Measurements from ENCODE around the gene ARL10. TPM values are rescaled to one million over a fixed set of nuclear protein-coding genes. Genes with fewer than 3 reads are reported as not detected.

Gene ARL10
- total RNA-seq, 1 donor from 2014 or later: 14.5 TPM

DNA sequence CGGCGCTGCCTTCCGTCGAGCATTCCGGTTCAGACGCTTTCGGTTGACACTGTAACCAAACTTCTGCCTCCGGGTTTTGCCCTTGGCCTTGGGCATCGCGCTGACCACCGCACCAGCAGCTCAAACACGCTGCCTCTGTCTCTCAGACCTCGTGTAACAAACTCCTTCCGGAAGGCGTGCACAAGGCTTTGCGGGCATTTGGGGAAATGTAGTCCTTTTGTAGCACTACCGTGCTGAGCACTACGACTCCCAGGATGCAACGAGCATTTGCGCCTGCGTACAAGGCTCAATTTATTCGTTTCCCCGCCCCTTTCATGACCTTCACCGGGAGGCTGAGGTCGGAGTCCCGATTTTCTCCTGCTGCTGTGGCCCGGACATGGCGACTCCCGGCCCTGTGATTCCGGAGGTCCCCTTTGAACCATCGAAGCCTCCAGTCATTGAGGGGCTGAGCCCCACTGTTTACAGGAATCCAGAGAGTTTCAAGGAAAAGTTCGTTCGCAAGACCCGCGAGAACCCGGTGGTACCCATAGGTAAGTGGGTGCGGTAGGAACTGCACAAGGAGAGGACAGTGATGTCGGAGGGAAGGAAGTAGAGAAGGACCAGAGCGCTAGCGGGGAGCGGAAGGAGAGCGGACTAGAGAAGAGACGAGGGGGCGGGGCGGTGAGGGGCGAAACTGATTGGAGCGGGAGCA, 23.3 kb downstream of the ARL10 start, which contains the start of the genes HIGD2A and NOP16:
HIGD2A (plus strand) TSS at position 308 of the 691 bp plus-strand sequence; CDS start at position 377, 69 bp downstream.
NOP16 (minus strand) TSS at position 155 of the 691 bp plus-strand sequence; CDS start at position 96, 59 bp downstream.
- Mint-ChIP-seq H3K27me3 (ENCODE audit: unreplicated experiment) (peaks cover 5% of the 10 kb centered on the region), H3K9me3 (ENCODE audit: unreplicated experiment) (no peaks in the 10 kb centered on the region), H3K4me1 (ENCODE audit: unreplicated experiment) (peaks cover 14% of the 10 kb centered on the region), H3K36me3 (ENCODE audit: low read depth, unreplicated experiment) (peaks cover 11% of the 10 kb centered on the region), H3K4me3 (ENCODE audit: unreplicated experiment) (peak within 1 kb of the TSS; percentile 98), H3K27ac (ENCODE audit: unreplicated experiment) (peak within 1 kb of the TSS; percentile 96)
- peak; percentile 95 for DNase-seq (ENCODE audit: low spot score)
- TF ChIP-seq, protein P1, sequence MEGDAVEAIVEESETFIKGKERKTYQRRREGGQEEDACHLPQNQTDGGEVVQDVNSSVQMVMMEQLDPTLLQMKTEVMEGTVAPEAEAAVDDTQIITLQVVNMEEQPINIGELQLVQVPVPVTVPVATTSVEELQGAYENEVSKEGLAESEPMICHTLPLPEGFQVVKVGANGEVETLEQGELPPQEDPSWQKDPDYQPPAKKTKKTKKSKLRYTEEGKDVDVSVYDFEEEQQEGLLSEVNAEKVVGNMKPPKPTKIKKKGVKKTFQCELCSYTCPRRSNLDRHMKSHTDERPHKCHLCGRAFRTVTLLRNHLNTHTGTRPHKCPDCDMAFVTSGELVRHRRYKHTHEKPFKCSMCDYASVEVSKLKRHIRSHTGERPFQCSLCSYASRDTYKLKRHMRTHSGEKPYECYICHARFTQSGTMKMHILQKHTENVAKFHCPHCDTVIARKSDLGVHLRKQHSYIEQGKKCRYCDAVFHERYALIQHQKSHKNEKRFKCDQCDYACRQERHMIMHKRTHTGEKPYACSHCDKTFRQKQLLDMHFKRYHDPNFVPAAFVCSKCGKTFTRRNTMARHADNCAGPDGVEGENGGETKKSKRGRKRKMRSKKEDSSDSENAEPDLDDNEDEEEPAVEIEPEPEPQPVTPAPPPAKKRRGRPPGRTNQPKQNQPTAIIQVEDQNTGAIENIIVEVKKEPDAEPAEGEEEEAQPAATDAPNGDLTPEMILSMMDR (IDR thresholded peaks at IDR 0.05; ENCODE audit: unreplicated experiment): no peak

DNA sequence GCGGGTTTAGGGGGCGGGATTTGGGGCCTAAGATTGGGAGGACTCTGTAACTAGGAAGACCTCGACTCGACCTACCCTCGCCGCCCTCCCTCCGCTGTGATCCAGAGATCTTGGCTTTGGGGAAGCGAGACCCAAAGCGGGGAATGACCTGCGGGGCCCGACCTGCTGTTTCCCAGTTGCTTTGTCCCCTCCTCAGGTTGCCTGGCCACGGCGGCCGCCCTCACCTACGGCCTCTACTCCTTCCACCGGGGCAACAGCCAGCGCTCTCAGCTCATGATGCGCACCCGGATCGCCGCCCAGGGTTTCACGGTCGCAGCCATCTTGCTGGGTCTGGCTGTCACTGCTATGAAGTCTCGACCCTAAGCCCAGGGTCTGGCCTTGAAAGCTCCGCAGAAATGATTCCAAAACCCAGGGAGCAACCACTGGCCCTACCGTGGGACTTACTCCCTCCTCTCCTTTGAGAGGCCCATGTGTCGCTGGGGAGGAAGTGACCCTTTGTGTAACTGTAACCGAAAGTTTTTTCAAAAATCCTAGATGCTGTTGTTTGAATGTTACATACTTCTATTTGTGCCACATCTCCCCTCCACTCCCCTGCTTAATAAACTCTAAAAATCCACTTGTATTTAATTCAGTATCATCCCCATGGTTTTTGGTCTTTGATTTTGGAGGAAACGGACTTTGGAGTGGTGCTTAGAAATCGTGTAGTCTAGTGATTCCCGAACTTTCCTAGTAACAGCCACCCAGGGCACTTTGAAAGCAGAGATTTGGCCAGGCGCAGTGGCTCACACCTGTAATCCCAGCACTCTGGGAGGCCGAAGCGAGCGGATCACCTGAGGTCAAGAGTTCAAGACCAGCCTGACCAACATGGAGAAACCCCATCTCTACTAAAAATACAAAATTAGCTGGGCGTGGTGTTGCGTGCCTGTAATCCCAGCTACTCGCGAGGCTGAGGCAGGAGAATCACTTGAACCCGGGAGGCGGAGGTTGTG, 24.1 kb downstream of the ARL10 start:
- H3K27ac Mint-ChIP-seq (ENCODE audit: unreplicated experiment): peak overlapping the region; percentile 96
- DNase-seq (ENCODE audit: low spot score): no peak
- peaks cover 3% of the 10 kb centered on the region for H3K36me3 Mint-ChIP-seq (ENCODE audit: low read depth, unreplicated experiment)
- TF ChIP-seq, protein P1 (IDR thresholded peaks at IDR 0.05; ENCODE audit: unreplicated experiment): no peak
- H3K27me3 Mint-ChIP-seq (ENCODE audit: unreplicated experiment): peaks cover 5% of the 10 kb centered on the region
- peak overlapping the region; percentile 98 for H3K4me3 Mint-ChIP-seq (ENCODE audit: unreplicated experiment)
- no peaks in the 10 kb centered on the region for H3K9me3 Mint-ChIP-seq (ENCODE audit: unreplicated experiment)
- H3K4me1 Mint-ChIP-seq (ENCODE audit: unreplicated experiment): peaks cover 14% of the 10 kb centered on the region

DNA sequence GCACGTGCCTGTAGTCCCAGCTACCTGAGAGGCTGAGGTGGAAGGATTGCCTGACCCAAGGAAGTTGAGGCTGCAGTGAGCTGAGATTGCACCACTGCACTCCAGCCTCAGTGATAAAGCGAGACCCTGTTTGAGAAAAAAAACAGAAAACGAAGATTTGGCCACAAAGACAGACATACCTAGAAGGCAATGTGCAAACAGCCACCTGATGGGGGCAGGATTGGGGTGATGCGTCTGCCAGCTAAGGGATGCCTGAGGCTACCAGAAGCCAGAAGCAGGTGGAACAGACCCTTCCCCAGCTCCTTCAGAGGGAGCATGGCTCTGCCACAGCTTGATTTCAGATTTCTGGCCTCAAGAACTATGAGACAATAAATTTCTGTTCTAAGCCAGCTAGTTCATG, 26.2 kb downstream of the ARL10 start:
- H3K4me1 Mint-ChIP-seq (ENCODE audit: unreplicated experiment): peaks cover 14% of the 10 kb centered on the region
- H3K27ac Mint-ChIP-seq (ENCODE audit: unreplicated experiment): peak overlapping the region; percentile 48
- H3K9me3 Mint-ChIP-seq (ENCODE audit: unreplicated experiment): no peaks in the 10 kb centered on the region
- H3K27me3 Mint-ChIP-seq (ENCODE audit: unreplicated experiment): peaks cover 5% of the 10 kb centered on the region
- DNase-seq (ENCODE audit: low spot score): no peak
- H3K4me3 Mint-ChIP-seq (ENCODE audit: unreplicated experiment): no peak overlapping the region
- peaks cover 5% of the 10 kb centered on the region for H3K36me3 Mint-ChIP-seq (ENCODE audit: low read depth, unreplicated experiment)
- TF ChIP-seq, protein P1 (IDR thresholded peaks at IDR 0.05; ENCODE audit: unreplicated experiment): no peak

DNA sequence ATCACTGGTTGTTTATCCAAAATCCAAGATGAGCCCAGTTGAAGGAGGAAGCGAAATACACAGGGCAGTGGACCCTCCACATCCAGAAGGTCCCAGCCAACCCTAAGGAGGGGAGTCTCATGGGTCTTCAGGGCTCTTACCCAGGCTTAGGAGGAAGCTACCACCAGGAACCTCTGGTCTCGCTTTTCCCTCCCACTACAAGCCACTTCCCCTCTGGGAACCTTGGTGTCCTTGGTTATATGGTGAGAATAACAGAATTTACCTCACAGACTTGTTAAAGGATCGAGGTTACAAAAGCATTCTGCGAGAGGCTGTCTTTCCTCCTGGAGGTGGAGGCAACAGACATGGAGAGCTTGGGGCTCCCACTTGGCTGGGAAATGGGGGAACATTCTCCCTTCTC, 26.7 kb downstream of the ARL10 start:
- H3K4me1 Mint-ChIP-seq (ENCODE audit: unreplicated experiment): peaks cover 13% of the 10 kb centered on the region
- H3K4me3 Mint-ChIP-seq (ENCODE audit: unreplicated experiment): no peak overlapping the region
- H3K27ac Mint-ChIP-seq (ENCODE audit: unreplicated experiment): no peak overlapping the region
- TF ChIP-seq, protein P1 (IDR thresholded peaks at IDR 0.05; ENCODE audit: unreplicated experiment): no peak
- DNase-seq (ENCODE audit: low spot score): no peak
- peaks cover 9% of the 10 kb centered on the region for H3K27me3 Mint-ChIP-seq (ENCODE audit: unreplicated experiment)
- H3K9me3 Mint-ChIP-seq (ENCODE audit: unreplicated experiment): no peaks in the 10 kb centered on the region
- H3K36me3 Mint-ChIP-seq (ENCODE audit: low read depth, unreplicated experiment): peaks cover 10% of the 10 kb centered on the region

All from endothelial cell (in vitro differentiated cells).